Duodenal mucosa (tissue), 2 donors: ENCODE measurements around the gene ABCA12.

ENCODE experiments used
- H3K27ac ChIP-seq: one replicate; pipeline ENCODE4 v1.7.0; 2013; ENCODE audit warnings: low read depth, low read length
- H3K27me3 ChIP-seq, 2 donors: one replicate each; pipeline ENCODE4 v1.7.0; 2013; ENCODE audit warnings: low read length in 2 of 2, control low read depth in 1 of 2; ENCODE audit not compliant: insufficient read depth in 2 of 2, control insufficient read depth in 1 of 2
- H3K36me3 ChIP-seq, 2 donors: one replicate each; pipeline ENCODE4 v1.7.0; 2013; ENCODE audit warnings: low read length in 2 of 2, control low read depth in 1 of 2; ENCODE audit not compliant: insufficient read depth in 2 of 2, control insufficient read depth in 1 of 2
- H3K4me1 ChIP-seq, 2 donors: one replicate each; pipeline ENCODE4 v1.7.0; 2013; ENCODE audit warnings: low read length in 2 of 2, control low read depth in 1 of 2; ENCODE audit not compliant: insufficient read depth in 2 of 2, control insufficient read depth in 1 of 2
- H3K4me3 ChIP-seq, 2 donors: one replicate each; pipeline ENCODE4 v1.7.0; 2013; ENCODE audit warnings: low read length in 2 of 2, low read depth in 1 of 2
- H3K9ac ChIP-seq, 2 donors: one replicate each; pipeline ENCODE4 v1.7.0; 2013; ENCODE audit warnings: low read length in 2 of 2, low read depth in 1 of 2
- H3K9me3 ChIP-seq, 2 donors: one replicate each; pipeline ENCODE4 v1.7.0; 2013; ENCODE audit warnings: low read length in 2 of 2, control low read depth in 1 of 2; ENCODE audit not compliant: control insufficient read depth in 1 of 2

ABCA12 gene

DNA sequence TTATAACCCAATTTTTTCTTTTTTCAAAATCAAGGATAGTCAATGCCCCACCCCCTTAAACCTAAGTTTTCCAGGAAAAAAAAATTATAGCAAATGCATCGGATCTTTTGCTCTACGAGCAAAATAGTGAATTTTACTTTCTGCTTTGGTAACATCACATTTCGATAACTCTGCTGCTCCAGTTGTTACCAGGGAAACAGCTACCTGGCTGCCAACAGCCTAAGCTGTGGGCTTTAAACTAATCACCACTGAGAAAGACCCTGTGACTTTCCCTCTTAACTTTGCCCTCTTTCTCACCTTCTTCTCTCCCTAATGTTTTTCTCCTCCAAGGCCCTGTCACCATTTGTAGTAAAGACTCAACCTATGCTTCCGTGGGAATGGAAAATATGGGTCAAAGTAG is 145.5 kb downstream of the ABCA12 start:
- no peaks in the 10 kb centered on the region for H3K27me3 ChIP-seq
- no peak overlapping the region for H3K4me3 ChIP-seq
- no peak overlapping the region for H3K27ac ChIP-seq
- H3K4me1 ChIP-seq, result no peaks in the 10 kb centered on the region
- H3K36me3 ChIP-seq, result no peaks in the 10 kb centered on the region
- H3K9me3 ChIP-seq, result no peaks in the 10 kb centered on the region
- no peak overlapping the region for H3K9ac ChIP-seq

DNA sequence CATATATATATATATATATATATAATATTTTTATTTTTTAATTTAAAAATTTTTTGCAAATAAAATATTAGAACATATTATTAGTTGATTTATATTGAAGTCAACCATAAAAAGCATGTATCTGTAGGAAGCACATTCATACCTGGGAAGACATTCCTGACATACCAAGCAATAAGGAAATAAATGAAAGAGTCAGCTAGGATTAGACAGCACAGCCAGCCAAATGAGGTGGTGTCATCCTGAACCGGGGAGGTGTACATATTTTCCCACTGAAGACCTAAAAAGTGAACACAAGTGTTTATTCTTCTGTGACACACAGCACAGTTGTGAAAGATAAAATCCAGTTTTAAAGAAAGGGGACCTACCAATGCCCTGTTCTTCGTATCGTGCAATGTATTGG is 149.2 kb downstream of the ABCA12 start:
- no peaks in the 10 kb centered on the region for H3K4me1 ChIP-seq
- H3K9me3 ChIP-seq, result no peaks in the 10 kb centered on the region
- no peak overlapping the region for H3K9ac ChIP-seq
- H3K36me3 ChIP-seq, result no peaks in the 10 kb centered on the region
- no peaks in the 10 kb centered on the region for H3K27me3 ChIP-seq
- no peak overlapping the region for H3K27ac ChIP-seq
- H3K4me3 ChIP-seq, result no peak overlapping the region

DNA sequence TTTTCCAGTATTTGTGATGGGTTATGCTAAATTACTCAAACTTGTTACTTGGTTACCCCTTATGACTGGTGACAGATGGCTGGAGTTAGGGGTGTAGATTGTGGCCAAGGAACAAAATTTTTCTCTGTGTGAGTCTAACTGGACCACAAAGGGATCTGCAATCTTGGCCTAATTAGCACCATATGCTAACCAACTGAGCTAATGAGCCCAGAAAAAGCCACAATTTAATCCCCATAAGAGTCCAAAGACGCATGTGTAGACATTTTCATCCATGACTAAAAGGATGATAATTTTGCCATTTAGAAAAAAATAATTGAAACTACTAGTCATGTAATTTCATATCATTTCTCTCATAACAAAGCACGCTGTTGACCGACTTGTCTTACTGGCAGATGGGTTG is 151.2 kb downstream of the ABCA12 start:
- Histone ChIP-seq H3K27ac (no peak overlapping the region), H3K4me3 (no peak overlapping the region), H3K9me3 (no peaks in the 10 kb centered on the region), H3K27me3 (no peaks in the 10 kb centered on the region), H3K36me3 (no peaks in the 10 kb centered on the region), H3K9ac (no peak overlapping the region), H3K4me1 (no peaks in the 10 kb centered on the region)

DNA sequence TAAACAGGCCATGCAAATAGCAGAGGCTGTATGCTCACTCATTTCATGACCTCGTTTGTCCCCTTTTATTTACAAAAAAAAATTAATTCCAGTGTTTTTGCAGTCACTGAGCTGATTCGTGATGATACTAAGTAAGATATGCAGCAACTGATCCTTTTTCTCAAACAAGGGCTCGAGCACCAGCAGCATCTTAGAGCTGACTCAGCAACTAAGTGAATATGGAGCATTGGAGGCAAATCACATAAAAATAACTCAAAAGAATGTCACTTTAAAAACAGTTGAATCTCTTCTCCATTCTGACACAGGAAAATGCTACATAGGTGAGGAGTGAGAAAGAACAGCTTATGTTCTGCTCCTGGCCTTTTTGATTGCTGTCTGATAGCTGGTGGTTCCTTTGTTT is 152.8 kb downstream of the ABCA12 start:
- Histone ChIP-seq H3K4me3 (no peak overlapping the region), H3K27me3 (no peaks in the 10 kb centered on the region)

DNA sequence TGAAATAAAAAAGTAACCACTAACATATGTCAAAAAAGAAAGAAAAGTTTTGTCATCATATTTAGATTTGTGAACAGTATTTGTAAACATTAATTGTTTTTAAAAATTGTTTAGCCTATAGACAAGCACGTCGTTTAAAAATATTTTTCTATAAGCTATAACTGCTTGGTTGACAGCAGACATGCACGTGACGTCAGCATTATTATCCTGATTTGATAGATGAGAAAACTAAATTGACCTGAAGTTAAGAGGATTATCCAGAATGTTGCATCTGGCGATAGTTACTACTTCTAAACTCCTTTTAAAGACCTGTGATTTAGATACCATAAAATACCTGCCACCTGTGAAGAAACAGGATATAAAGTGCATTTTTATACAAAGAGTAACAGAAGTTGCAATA is 172.0 kb downstream of the ABCA12 start:
- Histone ChIP-seq H3K9me3 (peaks cover 0 to 2% of the 10 kb centered on the region in 2 donors), H3K9ac (no peak overlapping the region)

More for the DNA sequence above, 152.8 kb downstream of the ABCA12 start:
- Histone ChIP-seq H3K27ac (no peak overlapping the region), H3K36me3 (no peaks in the 10 kb centered on the region), H3K9ac (no peak overlapping the region), H3K9me3 (no peaks in the 10 kb centered on the region), H3K4me1 (no peaks in the 10 kb centered on the region)

DNA sequence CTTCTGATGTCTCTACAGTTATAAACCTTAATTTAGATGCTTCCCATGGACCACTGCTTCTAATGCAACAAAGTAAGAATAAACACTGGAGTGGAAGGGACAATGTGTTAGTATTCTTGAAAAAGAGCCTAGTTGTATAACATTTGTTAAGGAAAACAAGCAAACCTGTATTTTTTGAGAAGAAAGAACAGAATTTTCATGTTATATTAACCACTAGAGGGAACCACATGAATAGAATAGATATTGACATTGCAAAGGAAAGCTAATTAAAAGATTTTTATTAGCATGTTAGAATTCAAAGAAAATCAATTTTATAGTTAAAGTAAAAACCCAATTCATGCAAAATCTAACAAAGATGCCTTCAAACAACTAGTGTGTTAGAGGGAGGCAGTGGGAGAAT is 177.7 kb downstream of the ABCA12 start:
- H3K27me3 ChIP-seq, result no peaks in the 10 kb centered on the region
- H3K36me3 ChIP-seq, result no peaks in the 10 kb centered on the region
- H3K9ac ChIP-seq, result no peak overlapping the region
- no peaks in the 10 kb centered on the region for H3K4me1 ChIP-seq
- H3K9me3 ChIP-seq, result peaks cover 0 to 2% of the 10 kb centered on the region in 2 donors
- no peak overlapping the region for H3K27ac ChIP-seq
- H3K4me3 ChIP-seq, result no peak overlapping the region

More for the DNA sequence above, 172.0 kb downstream of the ABCA12 start:
- H3K36me3 ChIP-seq, result no peaks in the 10 kb centered on the region
- H3K27me3 ChIP-seq, result no peaks in the 10 kb centered on the region
- H3K27ac ChIP-seq, result no peak overlapping the region
- no peaks in the 10 kb centered on the region for H3K4me1 ChIP-seq
- H3K4me3 ChIP-seq, result no peak overlapping the region

DNA sequence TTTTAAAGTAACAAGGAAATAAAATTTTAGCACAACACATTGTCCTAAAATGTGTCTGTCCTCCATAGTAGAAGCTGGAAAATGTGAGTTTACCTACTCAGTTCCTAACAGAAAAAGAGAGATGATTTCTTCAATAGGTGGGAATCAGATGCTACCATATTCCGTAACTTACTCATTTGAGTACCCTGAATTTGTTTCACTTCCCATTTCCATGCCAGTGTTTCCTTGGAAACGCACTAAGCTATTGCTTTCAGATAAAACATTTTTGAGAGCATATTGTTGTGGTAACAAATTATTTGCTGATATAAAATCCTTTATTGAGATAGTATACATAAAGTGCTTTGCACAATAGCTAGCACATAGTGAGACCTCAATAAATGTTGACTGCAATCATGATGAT is 191.5 kb downstream of the ABCA12 start:
- no peaks in the 10 kb centered on the region for H3K36me3 ChIP-seq
- H3K27me3 ChIP-seq, result no peaks in the 10 kb centered on the region
- no peak overlapping the region for H3K4me3 ChIP-seq
- H3K9me3 ChIP-seq, result no peaks in the 10 kb centered on the region
- no peaks in the 10 kb centered on the region for H3K4me1 ChIP-seq
- no peak overlapping the region for H3K9ac ChIP-seq
- no peak overlapping the region for H3K27ac ChIP-seq

DNA sequence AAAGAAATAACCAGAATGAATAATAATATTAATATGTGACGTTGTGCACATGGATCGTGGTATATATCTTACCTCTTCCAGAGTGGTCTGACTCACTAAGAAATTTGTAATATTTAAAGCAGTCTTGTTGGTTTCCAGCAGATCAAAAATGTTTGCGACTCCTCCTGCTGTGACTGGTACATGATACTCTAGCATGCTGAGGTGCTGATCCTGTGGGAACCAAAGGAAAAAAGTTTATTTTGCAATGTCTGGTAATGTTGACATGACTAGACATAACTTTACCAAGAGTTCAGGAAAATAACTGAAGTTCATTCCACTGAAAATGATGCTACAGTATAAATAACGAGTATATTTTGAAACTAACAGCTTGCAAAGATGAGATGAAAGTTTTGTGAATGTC is 204.4 kb downstream of the ABCA12 start:
- H3K9ac ChIP-seq, result no peak overlapping the region
- H3K9me3 ChIP-seq, result no peaks in the 10 kb centered on the region
- H3K27me3 ChIP-seq, result no peaks in the 10 kb centered on the region
- no peaks in the 10 kb centered on the region for H3K36me3 ChIP-seq
- no peak overlapping the region for H3K27ac ChIP-seq
- H3K4me1 ChIP-seq, result no peaks in the 10 kb centered on the region
- H3K4me3 ChIP-seq, result no peak overlapping the region

DNA sequence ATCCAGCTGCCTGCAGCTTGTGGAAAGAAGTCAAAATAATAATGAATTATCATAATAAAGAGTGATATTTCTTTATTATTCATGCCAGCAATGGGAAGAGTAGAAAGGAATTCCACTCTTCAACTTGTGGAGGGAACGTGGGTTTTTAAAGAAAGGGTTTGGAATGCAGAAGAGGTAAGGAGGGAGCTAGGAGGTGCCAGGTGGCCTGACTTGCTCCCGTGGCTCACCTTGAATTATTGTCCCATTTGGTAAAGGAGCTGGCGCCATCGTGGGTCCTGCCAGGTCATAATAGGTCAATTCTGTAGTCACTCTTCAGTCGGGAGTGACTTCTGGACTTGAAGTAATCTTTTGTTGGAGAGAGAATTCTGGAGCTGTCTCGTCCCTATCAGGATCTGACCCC is 233.8 kb downstream of the ABCA12 start:
- Histone ChIP-seq H3K9ac (no peak overlapping the region), H3K4me3 (no peak overlapping the region), H3K9me3 (no peaks in the 10 kb centered on the region), H3K36me3 (no peaks in the 10 kb centered on the region), H3K27me3 (no peaks in the 10 kb centered on the region), H3K27ac (no peak overlapping the region), H3K4me1 (no peaks in the 10 kb centered on the region)

DNA sequence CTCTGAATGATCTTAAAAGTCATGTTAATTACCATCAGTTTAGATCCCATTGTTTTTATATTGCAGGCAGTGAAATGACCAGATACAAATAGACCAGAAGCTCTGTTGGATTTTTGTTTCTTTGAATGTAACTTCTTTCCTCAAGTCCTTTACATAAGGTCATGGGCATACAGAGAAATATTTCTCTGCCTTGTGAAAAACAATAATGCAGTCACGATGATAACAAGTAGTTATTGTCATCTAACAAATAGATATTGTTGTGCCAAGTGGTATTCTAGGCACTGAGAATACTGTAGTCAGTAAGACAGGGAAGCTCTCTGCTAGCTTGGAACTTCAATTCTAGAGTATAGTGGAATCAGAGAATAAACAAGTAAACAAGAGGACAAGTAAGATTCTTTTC is 234.2 kb downstream of the ABCA12 start:
- Histone ChIP-seq H3K27ac (no peak overlapping the region), H3K27me3 (no peaks in the 10 kb centered on the region), H3K36me3 (no peaks in the 10 kb centered on the region), H3K9me3 (no peaks in the 10 kb centered on the region), H3K4me3 (no peak overlapping the region), H3K4me1 (no peaks in the 10 kb centered on the region), H3K9ac (no peak overlapping the region)

DNA sequence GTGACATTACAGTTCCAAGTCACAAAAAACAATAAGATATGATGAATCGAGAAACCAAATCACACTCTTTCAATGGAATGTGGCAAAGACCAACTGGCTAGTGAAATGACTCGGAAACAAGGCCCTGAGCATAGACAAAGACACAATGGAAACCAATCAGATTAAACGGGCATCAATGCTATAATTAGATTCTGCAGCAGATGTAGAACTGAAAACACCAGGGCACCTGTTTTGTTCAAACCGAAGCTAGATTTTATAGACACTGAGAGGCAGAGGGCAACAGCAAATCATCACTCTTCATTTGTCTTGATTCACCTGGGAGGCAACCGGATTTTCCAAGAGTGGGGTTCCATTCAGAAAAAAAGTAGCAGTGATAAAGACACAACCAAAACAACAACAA is 236.1 kb downstream of the ABCA12 start:
- H3K9me3 ChIP-seq, result no peaks in the 10 kb centered on the region
- H3K27ac ChIP-seq, result no peak overlapping the region
- H3K27me3 ChIP-seq, result no peaks in the 10 kb centered on the region
- no peaks in the 10 kb centered on the region for H3K36me3 ChIP-seq
- H3K9ac ChIP-seq, result no peak overlapping the region
- no peak overlapping the region for H3K4me3 ChIP-seq
- H3K4me1 ChIP-seq, result no peaks in the 10 kb centered on the region
